OCI-LY3 (cell line): ENCODE results near the gene RPS19BP1.
A peak's percentile ranks its signal among the peaks of the same experiment; 100 is the strongest.

Experiments
- H2AFZ ChIP-seq: fragments of 200-600, 300-600 bp; shearing (Covaris generic); 2 replicates; pipeline ENCODE4 v1.6.0; 2014; ENCODE audit warnings: antibody characterized with exemption, low read depth, low read length
- H3K27ac ChIP-seq: fragments of 200-600, 300-600 bp; sonication (generic); 2 replicates; pipeline ENCODE4 v1.5.1; 2014; ENCODE audit warnings: mild to moderate bottlenecking, low read length, moderate library complexity, mixed read lengths
- H3K27me3 ChIP-seq: fragments of 200-600, 300-600 bp; sonication (generic); 2 replicates; pipeline ENCODE4 v1.6.1; 2014; ENCODE audit warnings: low read depth, low read length, mixed read lengths
- H3K36me3 ChIP-seq: fragments of 200-600, 300-600 bp; sonication (generic); replicated peaks from 2 replicates; pipeline ENCODE3; 2014; ENCODE audit warnings: low read depth, low read length, mixed read lengths
- H3K4me1 ChIP-seq: fragments of 300-600, 200-600 bp; sonication (generic); 2 replicates; pipeline ENCODE4 v1.6.1; 2014; ENCODE audit warnings: low read length, mixed read lengths
- H3K4me2 ChIP-seq: fragments of 200-600, 300-600 bp; sonication (generic); 2 replicates; pipeline ENCODE4 v1.6.1; 2014; ENCODE audit warnings: low read length, mixed read lengths
- H3K4me3 ChIP-seq: fragments of 300-600, 200-600 bp; sonication (generic); 2 replicates; pipeline ENCODE4 v1.5.1; 2014; ENCODE audit warnings: antibody characterized with exemption, mild to moderate bottlenecking, low read length, moderate library complexity
- H3K79me2 ChIP-seq: fragments of 300-600, 200-600 bp; shearing (Covaris generic); 2 replicates; pipeline ENCODE4 v1.6.1; 2014; ENCODE audit warnings: mild to moderate bottlenecking, low read length, mixed read lengths
- H3K9ac ChIP-seq: fragments of 300-600, 200-600 bp; shearing (Covaris generic); 2 replicates; pipeline ENCODE4 v1.6.0; 2014; ENCODE audit warnings: mild to moderate bottlenecking, low read length, moderate library complexity
- H3K9me3 ChIP-seq: fragments of 200-600, 300-600 bp; shearing (Covaris generic); 2 replicates; pipeline ENCODE4 v1.6.1; 2014; ENCODE audit warnings: low read length, mixed read lengths; ENCODE audit not compliant: insufficient read depth
- H4K20me1 ChIP-seq: fragments of 200-600, 300-600 bp; sonication (generic); 2 replicates; pipeline ENCODE4 v1.6.1; 2016; ENCODE audit warnings: low read length, mixed read lengths; ENCODE audit not compliant: insufficient read depth
- EZH2phosphoT487 ChIP-seq: fragments of 200-600 bp; shearing (Covaris generic); IDR thresholded peaks from 2 replicates; pipeline ENCODE4 v1.6.1; 2018; ENCODE audit warnings: antibody characterized with exemption, mixed run types, low read depth
- TF ChIP-seq, protein P1 (sequence below): fragments of 200-600, 300-600 bp; sonication (generic); IDR thresholded peaks from 2 replicates; pipeline ENCODE4 v1.5.1; 2014; ENCODE audit warnings: antibody characterized with exemption, low read length, low read depth

RPS19BP1 gene

DNA sequence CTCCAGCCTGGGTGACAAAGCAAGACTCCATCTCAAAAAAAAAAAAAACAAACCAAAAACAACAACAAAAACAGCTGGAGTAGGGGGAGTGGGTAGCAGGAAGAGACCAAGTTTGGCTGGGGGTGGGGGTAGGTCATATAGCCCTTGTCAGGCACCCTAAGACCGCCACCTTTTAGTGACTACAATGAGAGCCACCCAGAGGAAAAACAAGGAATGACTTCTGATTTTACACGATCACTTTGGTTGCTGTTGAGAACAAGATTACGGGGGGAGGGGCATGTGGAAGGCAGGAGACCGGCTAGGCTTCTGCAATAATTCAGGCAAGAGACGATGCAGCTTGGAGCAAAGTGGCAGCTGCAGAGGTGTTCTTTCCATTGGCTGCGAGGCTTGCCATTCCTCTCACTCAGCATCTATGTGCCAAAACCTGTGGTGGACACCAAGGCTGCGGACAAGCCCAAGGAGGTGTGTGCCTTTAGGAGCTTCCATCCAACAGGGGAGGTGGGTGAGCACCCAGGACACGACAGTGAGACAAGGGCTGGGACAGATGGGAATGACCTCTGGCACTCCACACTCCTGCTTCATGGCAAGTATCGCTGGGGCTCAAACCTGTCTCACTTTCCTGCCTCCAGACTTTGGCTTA is 1.7 kb downstream of the RPS19BP1 start:
- H3K79me2 ChIP-seq: peaks cover 58% of the 10 kb centered on the region
- peak overlapping the region; percentile 87; the same call in 1 of the 2 replicates for H3K4me3 ChIP-seq
- H3K27ac ChIP-seq: no peak overlapping the region
- no peaks in the 10 kb centered on the region for H3K9me3 ChIP-seq
- peaks cover 37% of the 10 kb centered on the region for H3K36me3 ChIP-seq
- no peaks in the 10 kb centered on the region for H4K20me1 ChIP-seq
- H3K9ac ChIP-seq: no peak overlapping the region
- no peak overlapping the region for H2AFZ ChIP-seq
- peak overlapping the region; percentile 87 for H3K4me2 ChIP-seq
- H3K4me1 ChIP-seq: peaks cover 75% of the 10 kb centered on the region
- no peaks in the 10 kb centered on the region for H3K27me3 ChIP-seq
- TF ChIP-seq EZH2phosphoT487: no peak
- TF ChIP-seq, protein P1, sequence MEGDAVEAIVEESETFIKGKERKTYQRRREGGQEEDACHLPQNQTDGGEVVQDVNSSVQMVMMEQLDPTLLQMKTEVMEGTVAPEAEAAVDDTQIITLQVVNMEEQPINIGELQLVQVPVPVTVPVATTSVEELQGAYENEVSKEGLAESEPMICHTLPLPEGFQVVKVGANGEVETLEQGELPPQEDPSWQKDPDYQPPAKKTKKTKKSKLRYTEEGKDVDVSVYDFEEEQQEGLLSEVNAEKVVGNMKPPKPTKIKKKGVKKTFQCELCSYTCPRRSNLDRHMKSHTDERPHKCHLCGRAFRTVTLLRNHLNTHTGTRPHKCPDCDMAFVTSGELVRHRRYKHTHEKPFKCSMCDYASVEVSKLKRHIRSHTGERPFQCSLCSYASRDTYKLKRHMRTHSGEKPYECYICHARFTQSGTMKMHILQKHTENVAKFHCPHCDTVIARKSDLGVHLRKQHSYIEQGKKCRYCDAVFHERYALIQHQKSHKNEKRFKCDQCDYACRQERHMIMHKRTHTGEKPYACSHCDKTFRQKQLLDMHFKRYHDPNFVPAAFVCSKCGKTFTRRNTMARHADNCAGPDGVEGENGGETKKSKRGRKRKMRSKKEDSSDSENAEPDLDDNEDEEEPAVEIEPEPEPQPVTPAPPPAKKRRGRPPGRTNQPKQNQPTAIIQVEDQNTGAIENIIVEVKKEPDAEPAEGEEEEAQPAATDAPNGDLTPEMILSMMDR: peak; percentile 22; the same call in 1 of the 2 replicates

DNA sequence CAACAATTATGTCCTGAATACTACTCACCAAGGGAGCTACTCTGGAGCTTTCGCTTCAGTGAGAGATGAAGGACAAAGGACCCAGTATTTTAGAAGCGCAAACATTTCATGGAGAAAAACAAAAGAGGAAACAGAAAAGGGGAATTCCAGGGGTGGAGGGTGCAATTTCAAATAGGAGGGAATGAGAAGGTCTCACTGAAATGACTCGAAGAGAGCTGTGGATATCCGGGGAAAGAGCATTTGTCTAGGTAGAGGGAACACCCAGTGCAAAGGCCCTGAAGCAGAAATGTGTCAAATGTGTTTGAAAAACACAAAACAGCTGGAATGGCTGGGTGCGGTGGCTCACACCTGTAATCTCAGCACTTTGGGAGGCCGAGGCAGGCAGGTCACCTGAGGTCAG is 2.4 kb downstream of the RPS19BP1 start:
- H4K20me1 ChIP-seq: peaks cover 3% of the 10 kb centered on the region; the same call in 1 of the 2 replicates
- H3K27me3 ChIP-seq: no peaks in the 10 kb centered on the region
- H3K4me1 ChIP-seq: peaks cover 79% of the 10 kb centered on the region
- H3K4me2 ChIP-seq: peak overlapping the region; percentile 82
- H3K27ac ChIP-seq: peak overlapping the region; percentile 80
- H3K79me2 ChIP-seq: peaks cover 65% of the 10 kb centered on the region
- TF ChIP-seq, protein P1: no peak
- no peak for TF ChIP-seq EZH2phosphoT487
- no peaks in the 10 kb centered on the region for H3K9me3 ChIP-seq
- peak overlapping the region; percentile 71; the same call in 1 of the 2 replicates for H3K4me3 ChIP-seq
- peaks cover 42% of the 10 kb centered on the region for H3K36me3 ChIP-seq
- H2AFZ ChIP-seq: no peak overlapping the region
- peak overlapping the region; percentile 53; the same call in 1 of the 2 replicates for H3K9ac ChIP-seq

DNA sequence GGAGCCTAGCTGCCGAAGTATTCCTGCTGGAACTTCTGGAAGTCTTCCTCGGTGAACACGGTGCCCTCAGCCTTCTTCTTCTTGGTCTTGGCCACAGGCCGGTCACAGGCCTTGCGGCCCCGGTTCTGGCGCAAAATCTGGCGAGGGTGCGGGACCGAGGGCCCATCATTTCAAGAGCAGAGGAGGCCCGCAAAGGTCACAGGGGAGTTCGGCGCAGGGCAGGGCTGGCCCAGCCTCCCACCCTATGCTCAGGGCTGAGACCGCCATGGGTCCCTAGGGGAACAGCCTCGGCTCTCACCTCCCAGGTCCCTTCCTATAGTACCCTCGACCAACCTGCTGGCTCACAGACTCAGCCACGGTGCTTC is 3.1 kb downstream of the RPS19BP1 start:
- TF ChIP-seq, protein P1: no peak; the same call in 1 of the 2 replicates
- Histone ChIP-seq H3K36me3 (peaks cover 49% of the 10 kb centered on the region), H3K4me2 (peak overlapping the region; percentile 82), H3K27ac (peak overlapping the region; percentile 80), H3K4me1 (peaks cover 80% of the 10 kb centered on the region), H4K20me1 (peaks cover 9% of the 10 kb centered on the region), H3K9me3 (no peaks in the 10 kb centered on the region), H2AFZ (no peak overlapping the region), H3K4me3 (peak overlapping the region; percentile 71), H3K79me2 (peaks cover 72% of the 10 kb centered on the region), H3K9ac (peak overlapping the region; percentile 53), H3K27me3 (no peaks in the 10 kb centered on the region)

DNA sequence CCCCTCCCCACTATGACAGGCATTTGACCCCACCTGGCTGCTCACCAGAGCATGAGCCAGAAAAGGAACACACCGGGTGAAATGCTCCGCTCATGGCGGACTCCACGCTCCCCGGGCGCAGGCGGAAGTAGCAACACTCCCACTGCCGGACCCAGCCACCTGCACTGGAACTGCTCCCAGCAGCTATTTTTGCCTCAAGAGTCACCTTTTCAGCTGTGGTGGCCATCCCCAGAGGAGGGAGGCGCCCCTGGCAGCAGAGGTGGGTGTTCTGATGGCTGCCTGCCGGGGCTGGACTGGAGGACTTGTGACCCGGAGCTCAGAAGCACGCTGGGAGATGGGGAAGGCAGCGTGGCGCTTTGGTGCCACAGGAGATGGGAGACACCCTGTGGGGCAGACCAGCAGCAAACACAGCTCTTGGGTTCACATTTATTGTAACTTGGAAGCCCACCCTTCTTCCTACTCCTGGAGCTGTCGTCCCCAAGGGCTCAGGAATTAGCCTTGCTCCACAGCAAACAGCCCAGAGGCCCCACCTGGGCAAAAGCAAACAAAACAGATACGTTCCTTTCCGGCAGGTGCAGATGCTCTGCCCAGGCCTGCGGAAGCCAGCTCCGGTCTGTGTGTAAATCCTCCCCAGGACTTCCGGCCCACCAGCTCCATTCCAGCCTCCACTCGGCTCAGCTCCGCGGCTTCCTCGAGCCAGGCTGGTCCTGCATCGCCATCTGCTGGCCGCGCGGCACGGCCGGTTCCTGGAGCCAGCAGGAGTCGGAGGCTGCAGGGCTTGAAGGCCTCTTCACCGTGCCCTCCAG is 3.7 kb downstream of the RPS19BP1 start:
- Histone ChIP-seq H3K27me3 (no peaks in the 10 kb centered on the region), H4K20me1 (peaks cover 15% of the 10 kb centered on the region), H3K4me2 (peak overlapping the region; percentile 82), H3K27ac (peak overlapping the region; percentile 80), H2AFZ (no peak overlapping the region), H3K4me1 (peaks cover 80% of the 10 kb centered on the region), H3K36me3 (peaks cover 54% of the 10 kb centered on the region), H3K79me2 (peaks cover 78% of the 10 kb centered on the region), H3K9me3 (no peaks in the 10 kb centered on the region), H3K4me3 (peak overlapping the region; percentile 71), H3K9ac (peak overlapping the region; percentile 61)
- TF ChIP-seq EZH2phosphoT487: no peak
- TF ChIP-seq, protein P1: peak; percentile 97
